IgD-negative memory B cell (primary cell): ENCODE results near the gene CAMTA2. TPM values are rescaled to one million over a fixed set of nuclear protein-coding genes. Genes with fewer than 3 reads are reported as not detected.

Experiments
- H3K27ac Mint-ChIP-seq, 3 donors: one replicate each; pipeline ENCODE4 v1.8.0; 2020 to 2022; ENCODE audit warnings: mild to moderate bottlenecking in 3 of 3, mixed read lengths in 3 of 3, moderate library complexity in 1 of 3
- H3K27me3 Mint-ChIP-seq: one replicate; pipeline ENCODE4 v1.8.0; 2021; ENCODE audit warnings: mixed read lengths
- H3K36me3 Mint-ChIP-seq: one replicate; pipeline ENCODE4 v1.8.0; 2020; ENCODE audit warnings: mild to moderate bottlenecking, mixed read lengths
- H3K4me1 Mint-ChIP-seq, 3 donors: one replicate each; pipeline ENCODE4 v1.8.0; 2020 to 2022; ENCODE audit warnings: mixed read lengths in 3 of 3, mild to moderate bottlenecking in 1 of 3
- H3K4me3 Mint-ChIP-seq, 4 donors: one replicate each; pipeline ENCODE4 v1.8.0; 2020 to 2022; ENCODE audit warnings: mild to moderate bottlenecking in 4 of 4, mixed read lengths in 4 of 4, moderate library complexity in 3 of 4
- H3K9me3 Mint-ChIP-seq, 3 donors: one replicate each; pipeline ENCODE4 v1.8.0; 2020 to 2021; ENCODE audit warnings: mixed read lengths in 3 of 3, mild to moderate bottlenecking in 1 of 3
- polyA plus RNA-seq: library from polyadenylated mRNA; unstranded; fragments of 300-500 nt; fragmentation: Illumina TruSeq; gene quantifications from one replicate; pipeline ENCODE4 v1.2.3, GENCODE V29; 2021

CAMTA2 gene
- polyA plus RNA-seq, 1 donor from 2014 or later: 19.1 TPM

GRCh38 chr17:4949321-4950074, 38.0 kb downstream of the CAMTA2 start:
- Mint-ChIP-seq H3K9me3 (no peaks in the 10 kb centered on the region), H3K4me1 (peaks cover 18 to 24% (median 22%) of the 10 kb centered on the region in 3 donors), H3K36me3 (peaks cover 3% of the 10 kb centered on the region), H3K27ac (peak overlapping the region; percentile 69 to 97 (median 95)), H3K4me3 (peak overlapping the region; percentile 91 to 98 (median 96)), H3K27me3 (no peaks in the 10 kb centered on the region)

- Mint-ChIP-seq H3K4me3 (peak overlapping the region; percentile 91 to 98 (median 96)), H3K27me3 (no peaks in the 10 kb centered on the region), H3K9me3 (no peaks in the 10 kb centered on the region), H3K27ac (peak overlapping the region; percentile 95 to 99 (median 97)), H3K4me1 (peaks cover 23 to 29% (median 28%) of the 10 kb centered on the region in 3 donors), H3K36me3 (peaks cover 3% of the 10 kb centered on the region)
Measured at GRCh38 chr17:4948931-4949320, 38.5 kb downstream of the CAMTA2 start.

GRCh38 chr17:4948166-4948930, 39.1 kb downstream of the CAMTA2 start, which contains the start of gene PFN1:
TSS of gene PFN1 (minus strand) at chr17:4948530. CDS start at chr17:4948394, 136 bp downstream.
- no peaks in the 10 kb centered on the region for H3K27me3 Mint-ChIP-seq
- no peaks in the 10 kb centered on the region for H3K9me3 Mint-ChIP-seq
- peak within 1 kb of the TSS; percentile 95 to 99 (median 97) for H3K27ac Mint-ChIP-seq
- H3K4me3 Mint-ChIP-seq: peak within 1 kb of the TSS; percentile 91 to 99 (median 96)
- peaks cover 3% of the 10 kb centered on the region for H3K36me3 Mint-ChIP-seq
- H3K4me1 Mint-ChIP-seq: peaks cover 25 to 30% (median 30%) of the 10 kb centered on the region in 3 donors

GRCh38 chr17:4947411-4948165, 39.9 kb downstream of the CAMTA2 start:
- no peaks in the 10 kb centered on the region for H3K27me3 Mint-ChIP-seq
- H3K4me1 Mint-ChIP-seq: peaks cover 25 to 37% (median 32%) of the 10 kb centered on the region in 3 donors
- peak overlapping the region; percentile 93 to 97 (median 96) for H3K27ac Mint-ChIP-seq
- peaks cover 3% of the 10 kb centered on the region for H3K36me3 Mint-ChIP-seq
- no peaks in the 10 kb centered on the region for H3K9me3 Mint-ChIP-seq
- H3K4me3 Mint-ChIP-seq: peak overlapping the region; percentile 91 to 99 (median 96)

GRCh38 chr17:4947010-4947410, 40.5 kb downstream of the CAMTA2 start:
- Mint-ChIP-seq H3K4me1 (peaks cover 26 to 43% (median 32%) of the 10 kb centered on the region in 3 donors), H3K27me3 (no peaks in the 10 kb centered on the region), H3K9me3 (no peaks in the 10 kb centered on the region), H3K4me3 (peak overlapping the region; percentile 91 to 99 (median 96)), H3K27ac (peak overlapping the region; percentile 90 to 97 (median 93)), H3K36me3 (peaks cover 3% of the 10 kb centered on the region)

GRCh38 chr17:4946312-4946976, 41.0 kb downstream of the CAMTA2 start:
- Mint-ChIP-seq H3K9me3 (no peaks in the 10 kb centered on the region), H3K27ac (peak overlapping the region; percentile 90 to 97 (median 93)), H3K27me3 (no peaks in the 10 kb centered on the region), H3K36me3 (peaks cover 5% of the 10 kb centered on the region), H3K4me1 (peaks cover 32 to 49% (median 37%) of the 10 kb centered on the region in 3 donors), H3K4me3 (peak overlapping the region; percentile 91 to 99 (median 96))

- peak overlapping the region; percentile 91 to 99 (median 96) for H3K4me3 Mint-ChIP-seq
- no peaks in the 10 kb centered on the region for H3K27me3 Mint-ChIP-seq
- peaks cover 5% of the 10 kb centered on the region for H3K36me3 Mint-ChIP-seq
- peak overlapping the region; percentile 90 to 97 (median 93) for H3K27ac Mint-ChIP-seq
- H3K9me3 Mint-ChIP-seq: no peaks in the 10 kb centered on the region
- H3K4me1 Mint-ChIP-seq: peaks cover 37 to 53% (median 41%) of the 10 kb centered on the region in 3 donors
Measured at GRCh38 chr17:4945944-4946280, 41.6 kb downstream of the CAMTA2 start.

GRCh38 chr17:4945176-4945943, 42.1 kb downstream of the CAMTA2 start:
- peaks cover 5% of the 10 kb centered on the region for H3K36me3 Mint-ChIP-seq
- H3K9me3 Mint-ChIP-seq: no peaks in the 10 kb centered on the region
- peaks cover 37 to 53% (median 39%) of the 10 kb centered on the region in 3 donors for H3K4me1 Mint-ChIP-seq
- H3K27ac Mint-ChIP-seq: peak overlapping the region; percentile 90 to 97 (median 94)
- peak overlapping the region; percentile 79 to 97 (median 94) for H3K4me3 Mint-ChIP-seq
- no peaks in the 10 kb centered on the region for H3K27me3 Mint-ChIP-seq

- Mint-ChIP-seq H3K9me3 (no peaks in the 10 kb centered on the region), H3K36me3 (peaks cover 5% of the 10 kb centered on the region), H3K4me1 (peaks cover 41 to 54% (median 42%) of the 10 kb centered on the region in 3 donors), H3K4me3 (peak overlapping the region; percentile 79 to 97 (median 94)), H3K27ac (peak overlapping the region; percentile 16 to 97 (median 90)), H3K27me3 (no peaks in the 10 kb centered on the region)
Measured at GRCh38 chr17:4944554-4945175, 42.8 kb downstream of the CAMTA2 start.

- peak overlapping the region; percentile 79 to 94 (median 92) for H3K4me3 Mint-ChIP-seq
- H3K36me3 Mint-ChIP-seq: peaks cover 5% of the 10 kb centered on the region
- no peaks in the 10 kb centered on the region for H3K27me3 Mint-ChIP-seq
- no peaks in the 10 kb centered on the region for H3K9me3 Mint-ChIP-seq
- H3K4me1 Mint-ChIP-seq: peaks cover 42 to 56% (median 42%) of the 10 kb centered on the region in 3 donors
- peak overlapping the region; percentile 16 to 97 (median 90) for H3K27ac Mint-ChIP-seq
Measured at GRCh38 chr17:4944163-4944553, 43.3 kb downstream of the CAMTA2 start.

- Mint-ChIP-seq H3K4me3 (peak overlapping the region; percentile 44 to 97 (median 93)), H3K4me1 (peaks cover 42 to 65% (median 45%) of the 10 kb centered on the region in 3 donors), H3K27me3 (no peaks in the 10 kb centered on the region), H3K27ac (peak overlapping the region in 1 of 3 donors; percentile 55), H3K36me3 (peaks cover 6% of the 10 kb centered on the region), H3K9me3 (no peaks in the 10 kb centered on the region)
Measured at GRCh38 chr17:4942760-4943508, 44.5 kb downstream of the CAMTA2 start.

- no peaks in the 10 kb centered on the region for H3K9me3 Mint-ChIP-seq
- peaks cover 5% of the 10 kb centered on the region for H3K36me3 Mint-ChIP-seq
- peak overlapping the region; percentile 86 to 95 (median 91) for H3K27ac Mint-ChIP-seq
- H3K4me1 Mint-ChIP-seq: peaks cover 37 to 59% (median 43%) of the 10 kb centered on the region in 3 donors
- H3K4me3 Mint-ChIP-seq: peak overlapping the region; percentile 93 to 98 (median 96)
- no peaks in the 10 kb centered on the region for H3K27me3 Mint-ChIP-seq
Measured at GRCh38 chr17:4941319-4941610, 46.2 kb downstream of the CAMTA2 start.
